Measurements from ENCODE around the gene PTRH2. TPM values are rescaled to one million over a fixed set of nuclear protein-coding genes. Genes with fewer than 3 reads are reported as not detected.

The PTRH2 gene
- total RNA-seq, 1 experiment from 2014 or later, result 32.6 TPM

DNA sequence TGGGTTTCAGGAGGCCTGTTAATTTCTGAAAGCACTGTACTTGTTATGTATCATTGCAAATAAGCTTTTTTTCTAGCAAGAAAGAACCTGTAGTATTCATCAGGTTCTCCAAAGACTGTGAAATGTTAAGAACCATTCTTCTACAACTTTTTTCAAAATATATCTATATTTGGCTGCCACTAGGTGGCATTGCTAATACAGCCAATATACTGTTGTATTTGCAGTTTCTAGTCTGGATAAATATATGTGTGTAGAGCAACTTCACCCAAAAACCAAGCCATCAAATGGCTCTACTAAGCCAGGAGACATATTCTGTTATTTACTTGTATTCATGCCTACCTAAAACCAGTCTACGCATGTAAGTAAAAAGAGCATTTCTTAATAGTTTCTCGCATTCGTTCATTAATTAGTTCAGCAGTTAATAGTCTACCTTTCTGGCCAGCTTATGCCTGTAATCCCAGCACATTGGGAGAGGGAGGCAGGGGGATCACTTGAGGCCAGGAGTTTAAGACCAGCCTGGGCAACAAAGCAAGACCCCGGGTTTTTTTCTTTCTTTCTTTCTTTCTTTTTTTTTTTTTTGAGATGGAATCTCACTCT, 39.7 kb upstream of the PTRH2 start:
- no peak overlapping the region for H3K4me3 Mint-ChIP-seq
- no peak for DNase-seq (ENCODE audit: low spot score)
- TF ChIP-seq CREM (CRISPR knock-in tag; IDR thresholded peaks at IDR 0.05), result no peak
- TF ChIP-seq, protein P1, sequence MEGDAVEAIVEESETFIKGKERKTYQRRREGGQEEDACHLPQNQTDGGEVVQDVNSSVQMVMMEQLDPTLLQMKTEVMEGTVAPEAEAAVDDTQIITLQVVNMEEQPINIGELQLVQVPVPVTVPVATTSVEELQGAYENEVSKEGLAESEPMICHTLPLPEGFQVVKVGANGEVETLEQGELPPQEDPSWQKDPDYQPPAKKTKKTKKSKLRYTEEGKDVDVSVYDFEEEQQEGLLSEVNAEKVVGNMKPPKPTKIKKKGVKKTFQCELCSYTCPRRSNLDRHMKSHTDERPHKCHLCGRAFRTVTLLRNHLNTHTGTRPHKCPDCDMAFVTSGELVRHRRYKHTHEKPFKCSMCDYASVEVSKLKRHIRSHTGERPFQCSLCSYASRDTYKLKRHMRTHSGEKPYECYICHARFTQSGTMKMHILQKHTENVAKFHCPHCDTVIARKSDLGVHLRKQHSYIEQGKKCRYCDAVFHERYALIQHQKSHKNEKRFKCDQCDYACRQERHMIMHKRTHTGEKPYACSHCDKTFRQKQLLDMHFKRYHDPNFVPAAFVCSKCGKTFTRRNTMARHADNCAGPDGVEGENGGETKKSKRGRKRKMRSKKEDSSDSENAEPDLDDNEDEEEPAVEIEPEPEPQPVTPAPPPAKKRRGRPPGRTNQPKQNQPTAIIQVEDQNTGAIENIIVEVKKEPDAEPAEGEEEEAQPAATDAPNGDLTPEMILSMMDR (IDR thresholded peaks at IDR 0.05), result peak; percentile 21; the same call in 1 of the 2 replicates
- CTCF ChIA-PET, result interaction anchor here (1.5 kb wide), 1 partner anchor 111 kb away, joined by 3 read pairs; no protein-coding TSS in a partner anchor
- ATAC-seq, result no peak
- H3K27me3 Mint-ChIP-seq (ENCODE audit: low read depth), result no peaks in the 10 kb centered on the region
- H3K9me3 Mint-ChIP-seq, result peaks cover 16% of the 10 kb centered on the region
- peaks cover 16% of the 10 kb centered on the region for H3K36me3 Mint-ChIP-seq
- no peaks in the 10 kb centered on the region for H3K4me1 Mint-ChIP-seq
- POLR2A ChIA-PET, result interaction anchor here (0.5 kb wide), 1 partner anchor 217 kb away, joined by 9 read pairs; no protein-coding TSS in a partner anchor
- no peak overlapping the region; the same call in 1 of the 2 replicates for H3K27ac Mint-ChIP-seq

DNA sequence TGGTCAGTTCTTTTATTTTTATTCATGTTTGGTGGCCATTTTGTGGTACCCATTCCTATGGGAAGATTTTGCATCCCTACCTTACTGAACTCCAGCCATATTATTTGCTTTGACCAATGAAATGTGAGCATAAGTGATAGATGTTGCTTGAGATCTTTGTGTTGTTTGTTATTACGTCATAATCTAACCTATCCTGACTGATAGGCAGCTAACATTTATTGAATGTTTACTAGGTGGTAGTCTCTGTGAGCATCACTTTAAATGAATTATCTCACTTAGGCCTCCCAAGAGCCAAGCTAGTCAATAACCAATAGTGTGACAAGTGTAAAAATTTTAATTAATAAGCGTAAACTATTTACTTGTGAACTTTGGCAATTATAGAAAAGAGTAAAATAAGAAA, 37.8 kb upstream of the PTRH2 start:
- no peak overlapping the region for H3K4me3 Mint-ChIP-seq
- no peak for DNase-seq (ENCODE audit: low spot score)

DNA sequence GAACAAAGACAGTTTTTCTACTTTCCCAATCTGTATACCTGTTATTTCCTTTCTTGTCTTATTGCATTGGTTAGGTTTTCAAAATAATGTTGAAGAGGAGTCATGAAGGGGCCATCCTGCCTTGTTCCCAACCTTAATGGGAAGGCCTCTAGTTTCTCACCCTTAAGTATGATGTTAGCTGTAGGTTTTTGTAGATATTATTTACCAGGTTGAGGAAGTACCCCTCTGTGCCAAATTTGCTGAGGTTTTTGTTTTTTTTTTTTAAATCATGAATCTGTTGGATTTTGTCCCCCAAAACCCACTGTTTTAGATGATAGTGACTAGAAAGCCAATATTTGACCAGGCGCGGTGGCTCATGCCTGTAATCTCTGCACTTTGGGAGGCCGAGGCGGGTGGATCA, 36.6 kb upstream of the PTRH2 start:
- peaks cover 25% of the 10 kb centered on the region for H3K36me3 Mint-ChIP-seq
- POLR2A ChIA-PET, result no interaction called here
- TF ChIP-seq CBFB (CRISPR knock-in tag; IDR thresholded peaks at IDR 0.05; ENCODE audit: low read depth) (no peak), SMAD4 (CRISPR knock-in tag; IDR thresholded peaks at IDR 0.05) (no peak), TP53 (CRISPR knock-in tag; IDR thresholded peaks at IDR 0.05) (no peak), JAZF1 (CRISPR knock-in tag; IDR thresholded peaks at IDR 0.05) (no peak), RORB (CRISPR knock-in tag; IDR thresholded peaks at IDR 0.05) (no peak)
- TF ChIP-seq, protein P2, sequence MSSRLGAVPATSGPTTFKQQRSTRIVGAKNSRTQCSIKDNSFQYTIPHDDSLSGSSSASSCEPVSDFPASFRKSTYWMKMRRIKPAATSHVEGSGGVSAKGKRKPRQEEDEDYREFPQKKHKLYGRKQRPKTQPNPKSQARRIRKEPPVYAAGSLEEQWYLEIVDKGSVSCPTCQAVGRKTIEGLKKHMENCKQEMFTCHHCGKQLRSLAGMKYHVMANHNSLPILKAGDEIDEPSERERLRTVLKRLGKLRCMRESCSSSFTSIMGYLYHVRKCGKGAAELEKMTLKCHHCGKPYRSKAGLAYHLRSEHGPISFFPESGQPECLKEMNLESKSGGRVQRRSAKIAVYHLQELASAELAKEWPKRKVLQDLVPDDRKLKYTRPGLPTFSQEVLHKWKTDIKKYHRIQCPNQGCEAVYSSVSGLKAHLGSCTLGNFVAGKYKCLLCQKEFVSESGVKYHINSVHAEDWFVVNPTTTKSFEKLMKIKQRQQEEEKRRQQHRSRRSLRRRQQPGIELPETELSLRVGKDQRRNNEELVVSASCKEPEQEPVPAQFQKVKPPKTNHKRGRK (CRISPR knock-in tag; IDR thresholded peaks at IDR 0.05; ENCODE audit: borderline replicate concordance), result no peak
- TF ChIP-seq, protein P3, sequence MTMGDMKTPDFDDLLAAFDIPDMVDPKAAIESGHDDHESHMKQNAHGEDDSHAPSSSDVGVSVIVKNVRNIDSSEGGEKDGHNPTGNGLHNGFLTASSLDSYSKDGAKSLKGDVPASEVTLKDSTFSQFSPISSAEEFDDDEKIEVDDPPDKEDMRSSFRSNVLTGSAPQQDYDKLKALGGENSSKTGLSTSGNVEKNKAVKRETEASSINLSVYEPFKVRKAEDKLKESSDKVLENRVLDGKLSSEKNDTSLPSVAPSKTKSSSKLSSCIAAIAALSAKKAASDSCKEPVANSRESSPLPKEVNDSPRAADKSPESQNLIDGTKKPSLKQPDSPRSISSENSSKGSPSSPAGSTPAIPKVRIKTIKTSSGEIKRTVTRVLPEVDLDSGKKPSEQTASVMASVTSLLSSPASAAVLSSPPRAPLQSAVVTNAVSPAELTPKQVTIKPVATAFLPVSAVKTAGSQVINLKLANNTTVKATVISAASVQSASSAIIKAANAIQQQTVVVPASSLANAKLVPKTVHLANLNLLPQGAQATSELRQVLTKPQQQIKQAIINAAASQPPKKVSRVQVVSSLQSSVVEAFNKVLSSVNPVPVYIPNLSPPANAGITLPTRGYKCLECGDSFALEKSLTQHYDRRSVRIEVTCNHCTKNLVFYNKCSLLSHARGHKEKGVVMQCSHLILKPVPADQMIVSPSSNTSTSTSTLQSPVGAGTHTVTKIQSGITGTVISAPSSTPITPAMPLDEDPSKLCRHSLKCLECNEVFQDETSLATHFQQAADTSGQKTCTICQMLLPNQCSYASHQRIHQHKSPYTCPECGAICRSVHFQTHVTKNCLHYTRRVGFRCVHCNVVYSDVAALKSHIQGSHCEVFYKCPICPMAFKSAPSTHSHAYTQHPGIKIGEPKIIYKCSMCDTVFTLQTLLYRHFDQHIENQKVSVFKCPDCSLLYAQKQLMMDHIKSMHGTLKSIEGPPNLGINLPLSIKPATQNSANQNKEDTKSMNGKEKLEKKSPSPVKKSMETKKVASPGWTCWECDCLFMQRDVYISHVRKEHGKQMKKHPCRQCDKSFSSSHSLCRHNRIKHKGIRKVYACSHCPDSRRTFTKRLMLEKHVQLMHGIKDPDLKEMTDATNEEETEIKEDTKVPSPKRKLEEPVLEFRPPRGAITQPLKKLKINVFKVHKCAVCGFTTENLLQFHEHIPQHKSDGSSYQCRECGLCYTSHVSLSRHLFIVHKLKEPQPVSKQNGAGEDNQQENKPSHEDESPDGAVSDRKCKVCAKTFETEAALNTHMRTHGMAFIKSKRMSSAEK (CRISPR knock-in tag; IDR thresholded peaks at IDR 0.05; ENCODE audit: borderline replicate concordance), result no peak
- TF ChIP-seq, protein P4, sequence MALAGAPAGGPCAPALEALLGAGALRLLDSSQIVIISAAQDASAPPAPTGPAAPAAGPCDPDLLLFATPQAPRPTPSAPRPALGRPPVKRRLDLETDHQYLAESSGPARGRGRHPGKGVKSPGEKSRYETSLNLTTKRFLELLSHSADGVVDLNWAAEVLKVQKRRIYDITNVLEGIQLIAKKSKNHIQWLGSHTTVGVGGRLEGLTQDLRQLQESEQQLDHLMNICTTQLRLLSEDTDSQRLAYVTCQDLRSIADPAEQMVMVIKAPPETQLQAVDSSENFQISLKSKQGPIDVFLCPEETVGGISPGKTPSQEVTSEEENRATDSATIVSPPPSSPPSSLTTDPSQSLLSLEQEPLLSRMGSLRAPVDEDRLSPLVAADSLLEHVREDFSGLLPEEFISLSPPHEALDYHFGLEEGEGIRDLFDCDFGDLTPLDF (CRISPR knock-in tag; IDR thresholded peaks at IDR 0.05), result no peak
- TF ChIP-seq, protein P5, sequence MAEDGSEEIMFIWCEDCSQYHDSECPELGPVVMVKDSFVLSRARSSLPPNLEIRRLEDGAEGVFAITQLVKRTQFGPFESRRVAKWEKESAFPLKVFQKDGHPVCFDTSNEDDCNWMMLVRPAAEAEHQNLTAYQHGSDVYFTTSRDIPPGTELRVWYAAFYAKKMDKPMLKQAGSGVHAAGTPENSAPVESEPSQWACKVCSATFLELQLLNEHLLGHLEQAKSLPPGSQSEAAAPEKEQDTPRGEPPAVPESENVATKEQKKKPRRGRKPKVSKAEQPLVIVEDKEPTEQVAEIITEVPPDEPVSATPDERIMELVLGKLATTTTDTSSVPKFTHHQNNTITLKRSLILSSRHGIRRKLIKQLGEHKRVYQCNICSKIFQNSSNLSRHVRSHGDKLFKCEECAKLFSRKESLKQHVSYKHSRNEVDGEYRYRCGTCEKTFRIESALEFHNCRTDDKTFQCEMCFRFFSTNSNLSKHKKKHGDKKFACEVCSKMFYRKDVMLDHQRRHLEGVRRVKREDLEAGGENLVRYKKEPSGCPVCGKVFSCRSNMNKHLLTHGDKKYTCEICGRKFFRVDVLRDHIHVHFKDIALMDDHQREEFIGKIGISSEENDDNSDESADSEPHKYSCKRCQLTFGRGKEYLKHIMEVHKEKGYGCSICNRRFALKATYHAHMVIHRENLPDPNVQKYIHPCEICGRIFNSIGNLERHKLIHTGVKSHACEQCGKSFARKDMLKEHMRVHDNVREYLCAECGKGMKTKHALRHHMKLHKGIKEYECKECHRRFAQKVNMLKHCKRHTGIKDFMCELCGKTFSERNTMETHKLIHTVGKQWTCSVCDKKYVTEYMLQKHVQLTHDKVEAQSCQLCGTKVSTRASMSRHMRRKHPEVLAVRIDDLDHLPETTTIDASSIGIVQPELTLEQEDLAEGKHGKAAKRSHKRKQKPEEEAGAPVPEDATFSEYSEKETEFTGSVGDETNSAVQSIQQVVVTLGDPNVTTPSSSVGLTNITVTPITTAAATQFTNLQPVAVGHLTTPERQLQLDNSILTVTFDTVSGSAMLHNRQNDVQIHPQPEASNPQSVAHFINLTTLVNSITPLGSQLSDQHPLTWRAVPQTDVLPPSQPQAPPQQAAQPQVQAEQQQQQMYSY (CRISPR knock-in tag; IDR thresholded peaks at IDR 0.05), result no peak

More for the DNA sequence above, 37.8 kb upstream of the PTRH2 start:
- Mint-ChIP-seq H3K27me3 (ENCODE audit: low read depth) (no peaks in the 10 kb centered on the region), H3K27ac (no peak overlapping the region), H3K36me3 (peaks cover 21% of the 10 kb centered on the region), H3K4me1 (no peaks in the 10 kb centered on the region), H3K9me3 (peaks cover 19% of the 10 kb centered on the region)
- TF ChIP-seq PRRX2 (CRISPR knock-in tag; IDR thresholded peaks at IDR 0.05), result no peak
- TF ChIP-seq, protein P6, sequence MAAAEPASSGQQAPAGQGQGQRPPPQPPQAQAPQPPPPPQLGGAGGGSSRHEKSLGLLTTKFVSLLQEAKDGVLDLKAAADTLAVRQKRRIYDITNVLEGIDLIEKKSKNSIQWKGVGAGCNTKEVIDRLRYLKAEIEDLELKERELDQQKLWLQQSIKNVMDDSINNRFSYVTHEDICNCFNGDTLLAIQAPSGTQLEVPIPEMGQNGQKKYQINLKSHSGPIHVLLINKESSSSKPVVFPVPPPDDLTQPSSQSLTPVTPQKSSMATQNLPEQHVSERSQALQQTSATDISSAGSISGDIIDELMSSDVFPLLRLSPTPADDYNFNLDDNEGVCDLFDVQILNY (CRISPR knock-in tag; IDR thresholded peaks at IDR 0.05), result no peak
- TF ChIP-seq, protein P2 (CRISPR knock-in tag; IDR thresholded peaks at IDR 0.05; ENCODE audit: borderline replicate concordance), result no peak
- ChIA-PET POLR2A (no interaction called here), CTCF (interaction anchor here (1.3 kb wide), 1 partner anchor 124 kb away, joined by 4 read pairs; no protein-coding TSS in a partner anchor)
- no peak for ATAC-seq

More for the DNA sequence above, 36.6 kb upstream of the PTRH2 start:
- H3K27me3 Mint-ChIP-seq (ENCODE audit: low read depth), result no peaks in the 10 kb centered on the region
- ATAC-seq, result no peak
- H3K4me1 Mint-ChIP-seq, result no peaks in the 10 kb centered on the region
- DNase-seq (ENCODE audit: low spot score), result no peak
- no peak overlapping the region for H3K4me3 Mint-ChIP-seq
- H3K9me3 Mint-ChIP-seq, result peaks cover 19% of the 10 kb centered on the region
- CTCF ChIA-PET, result no interaction called here
- H3K27ac Mint-ChIP-seq, result no peak overlapping the region

Measured in WTC11 (cell line).